ENCODE measurements around the gene MARS1.
"Not testable (repeated sequence)": the region's sequence is repeated elsewhere in the genome, so short reads cannot be mapped to it uniquely, and the experiment has no call there.

The MARS1 gene

DNA sequence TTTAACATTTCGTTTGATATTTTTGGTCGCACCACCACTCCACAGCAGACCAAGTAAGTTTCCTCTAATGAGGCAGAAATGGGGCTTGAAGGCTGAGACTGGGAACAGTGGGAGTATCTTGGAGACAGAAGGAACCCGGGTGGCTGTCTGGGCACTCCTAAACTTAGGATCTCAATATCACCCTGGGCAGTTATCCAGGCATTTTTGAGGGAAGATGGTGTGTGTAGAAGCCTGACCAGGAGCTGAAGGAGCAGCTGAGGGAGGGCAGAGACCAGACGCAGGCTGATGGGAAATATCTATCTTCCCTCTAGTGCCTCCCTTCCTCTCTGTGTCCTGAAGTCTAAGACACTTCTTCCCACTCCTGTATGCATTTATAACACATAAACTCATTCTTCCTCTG, 10.7 kb downstream of the MARS1 start:
- H3K27ac ChIP-seq, result no peak overlapping the region
- no peak for TF ChIP-seq ZFX (IDR thresholded peaks at IDR 0.05; ENCODE audit: borderline replicate concordance)
- TF ChIP-seq, protein P1, sequence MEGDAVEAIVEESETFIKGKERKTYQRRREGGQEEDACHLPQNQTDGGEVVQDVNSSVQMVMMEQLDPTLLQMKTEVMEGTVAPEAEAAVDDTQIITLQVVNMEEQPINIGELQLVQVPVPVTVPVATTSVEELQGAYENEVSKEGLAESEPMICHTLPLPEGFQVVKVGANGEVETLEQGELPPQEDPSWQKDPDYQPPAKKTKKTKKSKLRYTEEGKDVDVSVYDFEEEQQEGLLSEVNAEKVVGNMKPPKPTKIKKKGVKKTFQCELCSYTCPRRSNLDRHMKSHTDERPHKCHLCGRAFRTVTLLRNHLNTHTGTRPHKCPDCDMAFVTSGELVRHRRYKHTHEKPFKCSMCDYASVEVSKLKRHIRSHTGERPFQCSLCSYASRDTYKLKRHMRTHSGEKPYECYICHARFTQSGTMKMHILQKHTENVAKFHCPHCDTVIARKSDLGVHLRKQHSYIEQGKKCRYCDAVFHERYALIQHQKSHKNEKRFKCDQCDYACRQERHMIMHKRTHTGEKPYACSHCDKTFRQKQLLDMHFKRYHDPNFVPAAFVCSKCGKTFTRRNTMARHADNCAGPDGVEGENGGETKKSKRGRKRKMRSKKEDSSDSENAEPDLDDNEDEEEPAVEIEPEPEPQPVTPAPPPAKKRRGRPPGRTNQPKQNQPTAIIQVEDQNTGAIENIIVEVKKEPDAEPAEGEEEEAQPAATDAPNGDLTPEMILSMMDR (IDR thresholded peaks at IDR 0.05), result no peak

DNA sequence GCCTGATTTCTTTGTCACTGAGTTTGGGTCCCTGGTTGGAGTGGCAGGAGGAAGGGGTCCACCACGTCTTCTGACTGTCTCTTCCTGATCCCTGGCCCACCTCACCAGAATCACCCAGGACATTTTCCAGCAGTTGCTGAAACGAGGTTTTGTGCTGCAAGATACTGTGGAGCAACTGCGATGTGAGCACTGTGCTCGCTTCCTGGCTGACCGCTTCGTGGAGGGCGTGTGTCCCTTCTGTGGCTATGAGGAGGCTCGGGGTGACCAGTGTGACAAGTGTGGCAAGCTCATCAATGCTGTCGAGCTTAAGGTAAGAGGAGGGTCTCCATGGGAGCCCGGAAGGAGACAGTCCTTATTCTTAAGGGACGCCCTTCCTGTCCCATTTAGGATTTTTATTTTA, 12.3 kb downstream of the MARS1 start:
- TF ChIP-seq ZFX (IDR thresholded peaks at IDR 0.05; ENCODE audit: borderline replicate concordance), result no peak
- TF ChIP-seq, protein P1 (IDR thresholded peaks at IDR 0.05), result no peak
- H3K27ac ChIP-seq, result no peak overlapping the region

DNA sequence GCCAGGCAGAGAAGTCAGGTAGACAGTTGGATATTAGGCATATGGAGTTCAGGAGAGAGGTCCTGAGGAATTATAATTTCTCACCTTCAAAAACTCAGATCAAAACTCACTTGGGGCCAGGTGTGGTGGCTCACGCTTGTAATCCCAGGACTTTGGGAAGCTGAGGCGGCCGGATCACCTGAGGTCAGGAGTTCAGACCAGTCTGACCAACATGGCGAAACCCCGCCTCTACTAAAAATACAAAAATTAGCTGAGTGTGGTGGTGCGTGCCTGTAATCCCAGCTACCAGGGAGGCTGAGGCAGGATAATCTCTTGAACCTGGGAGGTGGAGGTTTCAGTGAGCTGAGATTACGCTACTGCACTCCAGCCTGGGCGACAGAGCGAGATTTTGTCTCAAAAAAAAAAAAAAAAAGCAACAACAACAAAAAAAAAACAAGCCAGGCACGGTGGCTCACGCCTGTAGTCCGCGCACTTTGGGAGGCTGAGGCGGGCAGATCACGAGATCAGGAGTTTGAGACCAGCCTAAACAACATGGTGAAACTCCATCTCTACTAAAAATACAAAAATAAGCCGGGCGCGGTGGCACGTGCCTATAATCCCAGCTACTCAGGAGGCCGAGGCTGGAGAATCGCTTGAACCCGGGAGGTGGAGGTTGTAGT, 14.6 kb downstream of the MARS1 start:
- H3K27ac ChIP-seq, result not testable (repeated sequence)

DNA sequence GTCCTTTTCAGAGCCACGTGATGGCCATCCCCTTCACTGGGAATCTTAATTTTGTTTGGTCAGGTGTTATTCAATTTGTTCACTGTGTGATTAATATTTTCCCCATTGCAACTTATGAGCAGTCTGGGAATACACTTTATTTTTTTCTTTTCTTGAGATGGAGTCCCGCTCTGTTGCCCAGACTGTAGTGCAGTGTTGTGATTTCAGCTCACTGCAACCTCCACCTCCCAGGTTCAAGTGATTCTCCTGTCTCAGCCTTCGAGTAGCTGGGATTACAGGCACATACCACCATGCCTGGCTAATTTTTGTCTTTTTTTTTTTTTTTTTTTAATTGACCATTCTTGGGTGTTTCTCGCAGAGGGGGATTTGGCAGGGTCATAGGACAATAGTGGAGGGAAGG, 18.7 kb downstream of the MARS1 start:
- H3K27ac ChIP-seq, result not testable (repeated sequence)

DNA sequence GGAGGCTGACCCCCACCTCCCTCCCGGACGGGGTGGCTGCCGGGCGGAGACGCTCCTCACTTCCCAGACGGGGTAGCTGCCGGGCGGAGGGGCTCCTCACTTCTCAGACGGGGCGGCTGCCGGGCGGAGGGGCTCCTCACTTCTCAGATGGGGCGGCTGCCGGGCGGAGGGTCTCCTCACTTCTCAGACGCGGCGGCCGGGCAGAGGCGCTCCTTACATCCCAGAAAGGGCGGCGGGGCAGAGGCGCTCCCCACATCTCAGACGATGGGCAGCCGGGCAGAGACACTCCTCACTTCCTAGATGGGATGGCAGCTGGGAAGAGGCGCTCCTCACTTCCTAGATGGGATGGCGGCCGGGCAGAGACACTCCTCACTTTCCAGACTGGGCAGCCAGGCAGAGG, 19.9 kb downstream of the MARS1 start:
- not testable (repeated sequence) for H3K27ac ChIP-seq

DNA sequence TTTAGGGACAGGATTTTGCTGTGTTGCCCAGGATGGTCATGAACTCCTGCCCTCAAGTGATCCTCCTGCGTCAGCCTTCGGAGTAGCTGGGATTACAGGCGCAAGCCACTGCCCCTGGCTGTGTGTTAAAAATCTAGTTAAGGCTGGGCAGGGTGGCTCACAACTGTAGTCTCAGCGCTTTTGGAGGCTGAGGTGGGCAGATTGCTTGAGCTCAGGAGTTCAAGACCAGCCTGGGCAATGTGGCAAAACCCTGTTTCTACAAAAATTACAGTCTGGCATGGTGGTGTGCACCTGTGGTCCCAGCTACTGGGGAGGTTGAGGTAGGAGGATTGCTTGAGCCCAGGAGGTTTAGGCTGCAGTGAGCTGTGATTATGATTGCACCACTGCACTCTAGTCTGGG, 23.3 kb downstream of the MARS1 start:
- H3K27ac ChIP-seq, result peak overlapping the region; percentile 9; the same call in 1 of the 2 replicates
- TF ChIP-seq, protein P1 (IDR thresholded peaks at IDR 0.05), result no peak
- no peak for TF ChIP-seq ZFX (IDR thresholded peaks at IDR 0.05; ENCODE audit: borderline replicate concordance)

DNA sequence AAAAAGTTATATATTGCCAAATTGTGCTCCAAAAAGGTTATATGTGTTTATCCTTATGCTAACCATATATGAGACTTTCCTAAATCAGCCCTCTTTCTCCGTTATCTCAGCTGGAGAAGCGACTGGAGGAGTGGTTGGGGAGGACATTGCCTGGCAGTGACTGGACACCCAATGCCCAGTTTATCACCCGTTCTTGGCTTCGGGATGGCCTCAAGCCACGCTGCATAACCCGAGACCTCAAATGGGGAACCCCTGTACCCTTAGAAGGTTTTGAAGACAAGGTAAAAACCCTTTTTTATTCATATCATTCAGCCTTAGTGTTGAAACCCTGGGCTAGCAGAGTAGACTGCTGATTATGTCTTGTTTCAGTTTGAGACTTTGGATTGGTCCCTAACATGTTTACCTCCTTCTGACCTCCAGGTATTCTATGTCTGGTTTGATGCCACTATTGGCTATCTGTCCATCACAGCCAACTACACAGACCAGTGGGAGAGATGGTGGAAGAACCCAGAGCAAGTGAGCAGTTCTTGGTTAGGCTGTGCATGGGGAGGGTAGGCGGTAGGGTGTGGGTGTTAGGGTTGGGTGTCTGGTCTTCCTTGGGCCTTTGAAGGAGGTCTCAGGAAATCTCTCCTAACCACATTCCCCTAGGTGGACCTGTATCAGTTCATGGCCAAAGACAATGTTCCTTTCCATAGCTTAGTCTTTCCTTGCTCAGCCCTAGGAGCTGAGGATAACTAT, 23.9 kb downstream of the MARS1 start:
- peak overlapping the region; percentile 100; the same call in 1 of the 2 replicates for H3K27ac ChIP-seq
- TF ChIP-seq ZFX (IDR thresholded peaks at IDR 0.05; ENCODE audit: borderline replicate concordance), result no peak
- TF ChIP-seq, protein P1 (IDR thresholded peaks at IDR 0.05), result no peak

DNA sequence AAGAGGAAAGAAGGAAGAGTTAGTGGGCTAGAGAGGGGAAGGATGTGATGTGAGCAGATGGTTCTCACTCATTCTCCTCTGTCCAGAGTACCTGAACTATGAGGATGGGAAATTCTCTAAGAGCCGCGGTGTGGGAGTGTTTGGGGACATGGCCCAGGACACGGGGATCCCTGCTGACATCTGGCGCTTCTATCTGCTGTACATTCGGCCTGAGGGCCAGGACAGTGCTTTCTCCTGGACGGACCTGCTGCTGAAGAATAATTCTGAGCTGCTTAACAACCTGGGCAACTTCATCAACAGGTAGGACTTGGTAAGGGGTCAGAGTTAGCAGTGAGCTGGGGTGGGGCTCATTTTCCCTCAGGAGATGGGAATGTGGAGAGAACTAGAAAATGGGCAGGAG, 24.8 kb downstream of the MARS1 start:
- peak overlapping the region; percentile 100; the same call in 1 of the 2 replicates for H3K27ac ChIP-seq

More for the DNA sequence above, 24.8 kb downstream of the MARS1 start:
- TF ChIP-seq ZFX (IDR thresholded peaks at IDR 0.05; ENCODE audit: borderline replicate concordance), result no peak
- TF ChIP-seq, protein P1 (IDR thresholded peaks at IDR 0.05), result no peak

All from 22Rv1 (cell line).